ENCODE data around the gene OR2A25. TPM values are rescaled to one million over a fixed set of nuclear protein-coding genes. Genes with fewer than 3 reads are reported as not detected.

Gene OR2A25
- polyA plus RNA-seq, 1 donor from 2014 or later: not detected

- no peak overlapping the region for H3K4me2 ChIP-seq (ENCODE audit: low read length)
Measured at GRCh38 chr7:144038887-144039286, 30.7 kb upstream of the OR2A25 start.

GRCh38 chr7:144048648-144049047 lies 21.0 kb upstream of the OR2A25 start, which contains the start of gene OR2A5:
Gene OR2A5 (plus strand): TSS chr7:144048948. CDS start chr7:144050402, 1,454 bp downstream.
- Histone ChIP-seq H4K20me1 (ENCODE audit: insufficient read depth) (no peaks in the 10 kb centered on the region), H3K9me3 (ENCODE audit: low read length) (no peaks in the 10 kb centered on the region), H3K27ac (ENCODE audit: low read length) (no peak within 1 kb of the TSS), H3K27me3 (ENCODE audit: insufficient read depth, low read depth, low read length) (no peaks in the 10 kb centered on the region), H3K9me2 (ENCODE audit: insufficient read depth, low read length) (no peaks in the 10 kb centered on the region), H3K9ac (ENCODE audit: low read length) (no peak within 1 kb of the TSS), H2AFZ (ENCODE audit: low read depth, low read length) (no peak within 1 kb of the TSS), H3K36me3 (ENCODE audit: insufficient read depth, low read length) (no peaks in the 10 kb centered on the region), H3K79me2 (replicated peaks; ENCODE audit: insufficient read depth, low read length) (no peaks in the 10 kb centered on the region), H3F3A (ENCODE audit: insufficient read depth, low read length, poor library complexity, severe bottlenecking) (no peaks in the 10 kb centered on the region), H3K4me2 (ENCODE audit: low read length) (no peak within 1 kb of the TSS), H3K4me3 (ENCODE audit: low read length) (no peak within 1 kb of the TSS)
- TF ChIP-seq TAF1 (IDR thresholded peaks at IDR 0.05; ENCODE audit: low read depth) (no peak), MXI1 (conservative IDR thresholded peaks at IDR 0.05; ENCODE audit: poor library complexity, severe bottlenecking) (no peak), CTCF (IDR thresholded peaks at IDR 0.05; ENCODE audit: poor library complexity, severe bottlenecking) (no peak), SMC3 (conservative IDR thresholded peaks at IDR 0.05; ENCODE audit: poor library complexity) (no peak), REST (IDR thresholded peaks at IDR 0.05; ENCODE audit: borderline replicate concordance) (no peak), RAD21 (conservative IDR thresholded peaks at IDR 0.05) (no peak), EZH2 (IDR thresholded peaks at IDR 0.05; ENCODE audit: borderline replicate concordance, insufficient read depth, low read length, poor library complexity, severe bottlenecking) (no peak), EP300 (conservative IDR thresholded peaks at IDR 0.05; ENCODE audit: poor library complexity, severe bottlenecking) (no peak), POLR2AphosphoS5 (IDR thresholded peaks at IDR 0.05) (no peak)

More at GRCh38 chr7:144038887-144039286, 30.7 kb upstream of the OR2A25 start:
- H2AFZ ChIP-seq (ENCODE audit: low read depth, low read length): no peak overlapping the region
- TF ChIP-seq POLR2AphosphoS5 (IDR thresholded peaks at IDR 0.05) (no peak), EZH2 (IDR thresholded peaks at IDR 0.05; ENCODE audit: borderline replicate concordance, insufficient read depth, low read length, poor library complexity, severe bottlenecking) (no peak), TAF1 (IDR thresholded peaks at IDR 0.05; ENCODE audit: low read depth) (no peak), RAD21 (conservative IDR thresholded peaks at IDR 0.05) (no peak), EP300 (conservative IDR thresholded peaks at IDR 0.05; ENCODE audit: poor library complexity, severe bottlenecking) (no peak), REST (IDR thresholded peaks at IDR 0.05; ENCODE audit: borderline replicate concordance) (no peak), MXI1 (conservative IDR thresholded peaks at IDR 0.05; ENCODE audit: poor library complexity, severe bottlenecking) (no peak), SMC3 (conservative IDR thresholded peaks at IDR 0.05; ENCODE audit: poor library complexity) (no peak)
- H3F3A ChIP-seq (ENCODE audit: insufficient read depth, low read length, poor library complexity, severe bottlenecking): no peaks in the 10 kb centered on the region
- H3K79me2 ChIP-seq (replicated peaks; ENCODE audit: insufficient read depth, low read length): no peaks in the 10 kb centered on the region
- no peak overlapping the region for H3K4me3 ChIP-seq (ENCODE audit: low read length)
- no peaks in the 10 kb centered on the region for H3K36me3 ChIP-seq (ENCODE audit: insufficient read depth, low read length)
- no peak overlapping the region for H3K27ac ChIP-seq (ENCODE audit: low read length)
- no peaks in the 10 kb centered on the region for H4K20me1 ChIP-seq (ENCODE audit: insufficient read depth)
- H3K9ac ChIP-seq (ENCODE audit: low read length): no peak overlapping the region
- H3K9me3 ChIP-seq (ENCODE audit: low read length): no peaks in the 10 kb centered on the region
- H3K27me3 ChIP-seq (ENCODE audit: insufficient read depth, low read depth, low read length): no peaks in the 10 kb centered on the region
- H3K9me2 ChIP-seq (ENCODE audit: insufficient read depth, low read length): no peaks in the 10 kb centered on the region

Measured in neural cell (in vitro differentiated cells).